ENCODE measurements around the gene PAX6. TPM values are rescaled to one million over a fixed set of nuclear protein-coding genes. Genes with fewer than 3 reads are reported as not detected.

Gene PAX6
- 2.2 TPM for polyA plus RNA-seq (2013, experiment 1 of 2)
- polyA plus RNA-seq (2013, experiment 2 of 2): 5.3 TPM

DNA sequence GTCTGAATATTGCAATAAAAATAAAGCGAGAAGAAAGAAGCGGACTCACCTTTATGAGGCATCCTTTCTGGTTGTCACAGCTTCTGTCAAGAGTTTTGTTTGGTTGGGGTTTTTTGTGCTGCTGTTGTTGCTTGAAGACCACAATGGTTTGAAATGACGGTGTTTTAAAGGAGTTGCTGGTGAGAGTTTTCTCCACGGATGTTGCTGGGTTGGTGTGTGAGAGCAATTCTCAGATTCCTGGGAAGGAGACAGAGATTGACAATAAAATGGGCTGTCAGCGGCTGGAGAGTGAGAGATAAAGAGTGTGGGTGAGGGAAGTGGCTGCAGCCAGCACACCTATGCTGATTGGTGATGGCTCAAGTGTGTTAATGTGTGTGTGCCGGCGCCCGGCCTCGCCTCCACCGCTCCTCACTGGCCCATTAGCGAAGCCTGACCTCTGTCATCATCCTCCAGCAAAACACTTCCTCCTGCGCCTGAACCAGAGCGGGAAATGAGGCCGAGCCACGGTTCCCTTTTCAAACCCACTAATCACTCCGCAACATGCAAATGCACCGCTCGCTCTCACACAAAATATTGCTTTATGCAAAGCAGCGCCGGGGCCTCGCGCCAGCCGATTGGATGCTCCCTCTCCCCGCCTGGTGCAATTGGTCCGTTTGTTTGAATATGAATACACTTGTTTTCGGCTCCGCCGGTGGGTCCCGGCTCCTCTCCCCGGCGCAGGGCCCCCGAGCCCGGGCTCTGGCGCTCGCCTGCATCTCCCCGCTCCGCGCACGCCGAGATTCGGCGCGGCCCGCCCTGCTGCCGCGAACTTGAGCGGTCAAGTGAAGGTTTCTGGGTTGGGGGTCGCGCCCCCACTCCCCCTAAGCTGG, at the start of gene PAX6:
Gene PAX6, minus strand, starts transcription at position 544 of the 869 bp plus-strand sequence. CDS start 4,911 bp downstream, outside the sequence.
- Histone ChIP-seq H3K9ac (ENCODE audit: low read depth, low read length) (peak within 1 kb of the TSS; percentile 28; the same call in 1 of the 2 replicates), H3K4me1 (ENCODE audit: insufficient read depth, low read length) (peaks cover 63% of the 10 kb centered on the region), H3K36me3 (ENCODE audit: insufficient read depth, low read length) (no peaks in the 10 kb centered on the region), H3K27ac (ENCODE audit: low read depth, low read length) (no peak within 1 kb of the TSS), H3K9me3 (ENCODE audit: insufficient read depth, low read depth, low read length) (no peaks in the 10 kb centered on the region), H3K27me3 (ENCODE audit: insufficient read depth, low read length) (peaks cover 100% of the 10 kb centered on the region), H3K4me3 (ENCODE audit: low read length) (peak within 1 kb of the TSS; percentile 51)
- WGBS: under 1% methylated on average over 49 of the region's 49 CpGs

DNA sequence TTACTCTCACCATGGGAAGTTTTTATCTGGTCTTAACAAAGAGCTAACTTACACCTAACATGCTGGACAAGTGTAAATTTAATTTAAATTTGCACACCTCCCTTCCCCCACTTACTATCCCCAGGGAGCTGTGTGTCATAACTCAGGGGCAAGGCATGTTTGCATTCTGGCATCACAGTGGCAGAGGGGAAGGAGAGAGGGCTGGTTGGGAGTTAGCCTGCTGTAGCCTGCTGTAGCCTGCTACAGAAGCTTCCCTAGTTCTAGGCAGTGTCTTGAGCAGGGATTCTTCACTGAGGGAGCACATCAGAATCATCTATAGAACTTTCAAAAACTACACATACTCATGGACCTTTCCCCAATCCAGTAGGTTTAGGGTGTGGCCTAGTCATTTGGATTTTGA, 49.3 kb upstream of the PAX6 start:
- no peak overlapping the region for H3K4me3 ChIP-seq (ENCODE audit: low read length)
- H3K27me3 ChIP-seq (ENCODE audit: insufficient read depth, low read length): no peaks in the 10 kb centered on the region
- no peak overlapping the region for H3K27ac ChIP-seq (ENCODE audit: low read depth, low read length)
- H3K9me3 ChIP-seq (ENCODE audit: insufficient read depth, low read depth, low read length): no peaks in the 10 kb centered on the region; the same call in 1 of the 2 replicates
- H3K4me1 ChIP-seq (ENCODE audit: insufficient read depth, low read length): peaks cover 21% of the 10 kb centered on the region
- no peaks in the 10 kb centered on the region for H3K36me3 ChIP-seq (ENCODE audit: insufficient read depth, low read length)
- H3K9ac ChIP-seq (ENCODE audit: low read depth, low read length): no peak overlapping the region

DNA sequence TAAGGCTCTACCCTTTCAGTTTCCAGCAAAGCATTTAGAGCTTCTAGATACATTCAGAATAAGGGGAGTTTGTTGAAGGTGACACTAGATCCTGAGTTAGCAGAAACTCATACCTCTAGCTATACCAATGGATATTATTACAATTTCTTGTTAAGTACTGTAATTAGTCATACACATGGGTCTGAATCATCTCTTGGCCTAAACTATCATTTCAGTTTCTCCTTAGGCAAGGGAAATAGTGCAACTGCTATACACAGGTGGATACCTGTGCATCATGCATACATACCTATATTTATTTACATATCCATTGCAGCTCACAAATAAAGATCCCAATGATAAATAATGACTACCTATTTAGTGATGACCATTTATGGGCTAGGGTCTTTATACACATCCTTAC, 45.1 kb upstream of the PAX6 start:
- Histone ChIP-seq H3K4me1 (ENCODE audit: insufficient read depth, low read length) (no peaks in the 10 kb centered on the region), H3K27ac (ENCODE audit: low read depth, low read length) (no peak overlapping the region), H3K36me3 (ENCODE audit: insufficient read depth, low read length) (no peaks in the 10 kb centered on the region), H3K9ac (ENCODE audit: low read depth, low read length) (no peak overlapping the region), H3K4me3 (ENCODE audit: low read length) (no peak overlapping the region), H3K9me3 (ENCODE audit: insufficient read depth, low read depth, low read length) (no peaks in the 10 kb centered on the region), H3K27me3 (ENCODE audit: insufficient read depth, low read length) (no peaks in the 10 kb centered on the region)

DNA sequence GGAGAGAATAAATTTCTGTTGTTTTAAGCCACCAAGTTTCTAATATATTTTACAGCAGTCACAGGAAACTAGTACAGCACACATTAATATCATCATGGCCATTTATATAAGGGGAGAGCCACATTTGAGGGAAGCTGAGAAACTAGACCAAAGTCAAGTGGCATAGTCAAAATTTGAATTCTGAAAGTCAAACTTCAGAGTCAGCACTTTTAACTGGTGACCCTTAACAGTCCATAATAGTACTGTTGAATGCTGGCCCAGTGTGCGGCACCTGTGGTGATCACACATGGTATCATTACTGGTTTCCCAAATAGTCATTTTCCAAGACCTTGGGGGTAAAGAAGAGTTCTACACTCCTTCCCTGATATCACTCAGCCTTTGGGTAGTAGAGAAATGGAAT, 44.3 kb upstream of the PAX6 start:
- Histone ChIP-seq H3K36me3 (ENCODE audit: insufficient read depth, low read length) (no peaks in the 10 kb centered on the region), H3K4me3 (ENCODE audit: low read length) (no peak overlapping the region), H3K9ac (ENCODE audit: low read depth, low read length) (no peak overlapping the region), H3K9me3 (ENCODE audit: insufficient read depth, low read depth, low read length) (no peaks in the 10 kb centered on the region), H3K4me1 (ENCODE audit: insufficient read depth, low read length) (no peaks in the 10 kb centered on the region), H3K27ac (ENCODE audit: low read depth, low read length) (no peak overlapping the region), H3K27me3 (ENCODE audit: insufficient read depth, low read length) (no peaks in the 10 kb centered on the region)
- WGBS: 92% methylated on average over 1 of the region's 1 CpG

DNA sequence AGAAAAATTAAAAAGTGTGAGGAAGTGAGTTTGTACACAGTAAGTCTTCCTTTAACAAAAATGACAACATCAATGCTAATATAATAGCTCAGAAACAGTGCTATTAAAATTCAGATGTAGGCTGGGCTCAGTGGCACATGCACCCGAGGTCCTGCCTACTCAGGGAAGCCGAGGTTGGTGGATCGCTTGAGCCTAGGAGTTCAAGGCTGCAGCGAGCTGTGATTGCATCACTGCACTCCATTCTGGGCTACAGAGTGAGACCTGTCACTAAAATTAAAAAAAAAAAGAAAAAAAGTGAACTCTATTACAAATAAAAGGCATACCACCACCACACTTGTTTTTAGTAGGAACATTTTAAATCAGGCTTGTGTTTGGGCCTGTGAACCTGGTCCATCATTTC, 39.2 kb upstream of the PAX6 start:
- H3K36me3 ChIP-seq (ENCODE audit: insufficient read depth, low read length): no peaks in the 10 kb centered on the region
- no peak overlapping the region for H3K27ac ChIP-seq (ENCODE audit: low read depth, low read length)
- H3K9ac ChIP-seq (ENCODE audit: low read depth, low read length): no peak overlapping the region
- WGBS: 84% methylated on average over 4 of the region's 4 CpGs
- no peaks in the 10 kb centered on the region for H3K9me3 ChIP-seq (ENCODE audit: insufficient read depth, low read depth, low read length)
- H3K27me3 ChIP-seq (ENCODE audit: insufficient read depth, low read length): no peaks in the 10 kb centered on the region
- peaks cover 17% of the 10 kb centered on the region for H3K4me1 ChIP-seq (ENCODE audit: insufficient read depth, low read length)
- H3K4me3 ChIP-seq (ENCODE audit: low read length): no peak overlapping the region

DNA sequence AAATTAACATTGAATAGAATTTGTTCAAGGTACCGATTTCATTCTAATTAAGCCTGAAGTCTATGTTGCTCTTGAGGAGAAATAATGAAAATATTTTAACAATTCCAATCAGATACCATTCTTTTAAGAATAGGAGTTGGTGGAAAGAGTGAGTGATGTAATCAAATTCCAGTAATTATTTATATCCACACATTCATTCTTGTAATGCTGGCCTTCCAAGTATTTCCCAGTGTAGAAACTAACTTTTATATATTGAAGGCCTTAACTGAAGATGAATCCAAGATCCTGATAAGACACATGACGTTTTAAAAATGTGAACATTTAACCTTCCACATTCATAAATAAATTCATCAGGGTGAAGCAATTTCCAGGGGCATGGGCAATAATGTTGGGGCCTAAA, 36.6 kb upstream of the PAX6 start:
- Histone ChIP-seq H3K27me3 (ENCODE audit: insufficient read depth, low read length) (no peaks in the 10 kb centered on the region), H3K9ac (ENCODE audit: low read depth, low read length) (no peak overlapping the region), H3K4me1 (ENCODE audit: insufficient read depth, low read length) (peaks cover 17% of the 10 kb centered on the region), H3K36me3 (ENCODE audit: insufficient read depth, low read length) (no peaks in the 10 kb centered on the region), H3K9me3 (ENCODE audit: insufficient read depth, low read depth, low read length) (no peaks in the 10 kb centered on the region), H3K4me3 (ENCODE audit: low read length) (no peak overlapping the region), H3K27ac (ENCODE audit: low read depth, low read length) (no peak overlapping the region)
- WGBS: 86% methylated on average over 1 of the region's 2 CpGs

DNA sequence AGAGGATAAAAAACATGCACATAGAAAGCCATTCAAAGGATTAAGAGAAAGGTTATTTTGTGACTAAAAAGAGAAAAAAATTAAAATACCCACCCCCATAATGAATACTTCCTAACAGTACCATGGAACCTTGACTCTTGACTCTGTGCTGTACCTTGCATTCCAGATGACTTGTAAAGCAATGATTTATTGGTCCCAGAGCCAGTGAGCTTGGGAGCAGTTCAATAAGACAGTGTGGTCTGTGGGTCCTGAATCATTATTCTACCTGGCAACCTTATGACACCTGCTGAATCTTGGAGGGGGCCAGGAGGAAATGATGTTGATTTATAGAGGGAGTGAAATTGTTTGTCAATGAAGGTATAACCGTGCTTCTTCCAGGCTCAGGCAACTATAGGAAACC, 34.2 kb upstream of the PAX6 start:
- Histone ChIP-seq H3K9ac (ENCODE audit: low read depth, low read length) (no peak overlapping the region), H3K4me3 (ENCODE audit: low read length) (no peak overlapping the region), H3K27me3 (ENCODE audit: insufficient read depth, low read length) (no peaks in the 10 kb centered on the region), H3K36me3 (ENCODE audit: insufficient read depth, low read length) (no peaks in the 10 kb centered on the region), H3K9me3 (ENCODE audit: insufficient read depth, low read depth, low read length) (no peaks in the 10 kb centered on the region), H3K27ac (ENCODE audit: low read depth, low read length) (no peak overlapping the region), H3K4me1 (ENCODE audit: insufficient read depth, low read length) (peaks cover 17% of the 10 kb centered on the region)
- WGBS: 87% methylated on average over 1 of the region's 1 CpG

DNA sequence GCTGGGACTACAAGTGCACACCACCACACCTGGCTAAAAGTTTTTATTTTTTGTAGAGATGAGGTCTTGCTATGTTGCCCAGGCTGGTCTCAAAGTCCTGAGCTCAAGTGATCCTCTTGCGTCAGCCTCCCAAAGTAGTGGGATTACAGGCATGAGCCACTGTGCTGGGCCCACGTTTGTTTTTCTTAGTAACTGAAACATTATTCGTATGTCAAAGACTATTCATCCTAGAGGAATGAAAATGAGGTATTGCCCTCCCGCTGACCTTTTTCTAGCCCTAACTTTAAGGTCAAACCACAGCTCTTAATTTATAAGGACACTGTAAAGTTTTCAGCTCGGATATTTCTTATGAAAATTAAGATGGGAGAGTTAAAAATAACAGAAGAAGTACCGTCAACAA, 33.2 kb upstream of the PAX6 start:
- no peaks in the 10 kb centered on the region for H3K9me3 ChIP-seq (ENCODE audit: insufficient read depth, low read depth, low read length)
- WGBS: 70% methylated on average over 4 of the region's 6 CpGs
- H3K4me3 ChIP-seq (ENCODE audit: low read length): no peak overlapping the region
- no peak overlapping the region for H3K9ac ChIP-seq (ENCODE audit: low read depth, low read length)
- peaks cover 15% of the 10 kb centered on the region for H3K4me1 ChIP-seq (ENCODE audit: insufficient read depth, low read length)
- H3K27ac ChIP-seq (ENCODE audit: low read depth, low read length): no peak overlapping the region
- H3K36me3 ChIP-seq (ENCODE audit: insufficient read depth, low read length): no peaks in the 10 kb centered on the region
- H3K27me3 ChIP-seq (ENCODE audit: insufficient read depth, low read length): no peaks in the 10 kb centered on the region

DNA sequence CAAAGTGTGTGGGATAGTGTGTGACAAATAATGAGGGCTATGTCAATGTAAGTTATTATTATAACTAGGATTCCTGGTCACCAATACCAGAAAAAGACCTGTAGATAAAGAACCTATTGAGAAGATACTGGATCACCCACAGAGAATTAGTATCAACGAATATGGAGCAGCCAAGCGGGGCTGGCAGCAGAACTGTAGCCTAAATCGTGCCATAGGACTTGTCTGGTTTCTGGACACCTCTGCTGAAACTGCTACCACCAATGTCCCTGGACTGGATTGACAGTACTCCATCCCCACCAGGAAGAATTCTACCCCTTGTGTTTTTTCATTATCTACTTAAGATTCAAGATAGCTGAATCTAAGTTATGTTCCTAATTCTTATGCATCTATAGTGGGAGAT, 30.3 kb upstream of the PAX6 start:
- Histone ChIP-seq H3K4me1 (ENCODE audit: insufficient read depth, low read length) (no peaks in the 10 kb centered on the region), H3K27ac (ENCODE audit: low read depth, low read length) (no peak overlapping the region), H3K27me3 (ENCODE audit: insufficient read depth, low read length) (no peaks in the 10 kb centered on the region), H3K4me3 (ENCODE audit: low read length) (no peak overlapping the region), H3K36me3 (ENCODE audit: insufficient read depth, low read length) (no peaks in the 10 kb centered on the region), H3K9ac (ENCODE audit: low read depth, low read length) (no peak overlapping the region), H3K9me3 (ENCODE audit: insufficient read depth, low read depth, low read length) (no peaks in the 10 kb centered on the region)
- 94% methylated on average over 3 of the region's 3 CpGs for WGBS

DNA sequence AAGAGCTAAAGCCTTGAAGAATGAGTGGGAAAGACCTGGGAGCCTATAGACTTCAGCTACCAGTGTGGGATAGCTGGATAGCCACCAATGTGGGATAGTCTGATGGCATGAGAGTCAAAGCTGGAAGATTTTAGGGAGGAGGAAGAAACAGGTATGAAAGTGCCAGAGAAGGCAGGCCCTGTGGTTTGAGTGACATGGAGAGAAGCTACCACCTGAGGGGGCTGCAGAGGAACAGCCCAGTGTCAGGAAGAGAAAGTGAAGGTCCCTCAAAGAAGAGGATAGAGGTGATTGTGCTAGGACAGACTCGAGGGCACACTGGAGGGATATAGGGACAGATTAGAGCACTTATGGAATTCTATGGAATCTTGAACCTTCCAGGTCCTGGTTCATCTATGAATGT, 23.1 kb upstream of the PAX6 start:
- WGBS: 53% methylated on average over 1 of the region's 1 CpG
- no peaks in the 10 kb centered on the region for H3K9me3 ChIP-seq (ENCODE audit: insufficient read depth, low read depth, low read length)
- H3K9ac ChIP-seq (ENCODE audit: low read depth, low read length): no peak overlapping the region
- H3K27ac ChIP-seq (ENCODE audit: low read depth, low read length): no peak overlapping the region
- peaks cover 12% of the 10 kb centered on the region for H3K4me1 ChIP-seq (ENCODE audit: insufficient read depth, low read length)
- H3K27me3 ChIP-seq (ENCODE audit: insufficient read depth, low read length): peaks cover 32% of the 10 kb centered on the region
- no peaks in the 10 kb centered on the region for H3K36me3 ChIP-seq (ENCODE audit: insufficient read depth, low read length)
- H3K4me3 ChIP-seq (ENCODE audit: low read length): no peak overlapping the region

DNA sequence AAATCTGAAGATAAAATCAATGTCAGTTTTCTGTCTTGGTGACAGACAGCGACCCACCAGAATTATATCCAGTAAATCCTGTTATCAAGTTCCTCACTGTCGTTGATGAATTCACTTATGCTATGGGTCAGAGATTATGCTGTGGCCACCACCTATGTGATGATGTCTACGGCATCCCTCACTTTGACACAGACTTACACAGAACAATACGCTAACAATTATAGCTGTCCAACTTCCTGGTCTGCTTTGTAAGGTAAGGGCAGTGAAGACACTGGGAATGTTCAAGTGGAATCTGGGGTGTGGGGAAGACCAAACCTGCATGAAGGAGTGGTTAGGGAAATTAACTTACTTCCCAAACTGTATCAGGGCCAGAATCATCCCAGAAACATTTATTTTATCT, 19.3 kb upstream of the PAX6 start:
- Histone ChIP-seq H3K4me3 (ENCODE audit: low read length) (no peak overlapping the region), H3K27ac (ENCODE audit: low read depth, low read length) (no peak overlapping the region), H3K9ac (ENCODE audit: low read depth, low read length) (no peak overlapping the region), H3K36me3 (ENCODE audit: insufficient read depth, low read length) (no peaks in the 10 kb centered on the region), H3K27me3 (ENCODE audit: insufficient read depth, low read length) (peaks cover 71% of the 10 kb centered on the region), H3K4me1 (ENCODE audit: insufficient read depth, low read length) (peaks cover 35% of the 10 kb centered on the region), H3K9me3 (ENCODE audit: insufficient read depth, low read depth, low read length) (no peaks in the 10 kb centered on the region)
- 84% methylated on average over 4 of the region's 4 CpGs for WGBS

Measured in HUES64 (cell line).